Effector memory CD8-positive, alpha-beta T cell (primary cell): ENCODE data around the gene DNAJC13.

Source experiments
- ATAC-seq: fragments of 150-1000 bp; cut with Tn5 transposase; replicated peaks from 2 replicates; pipeline ENCODE4 v1.10.0; 2021; ENCODE audit warnings: mild to moderate bottlenecking, moderate library complexity
- DNase-seq, 3 experiments: peaks; one replicate each; pipeline ENCODE4 v3.0.0; 2021
- H3K27ac Mint-ChIP-seq, 2 donors: one replicate each; pipeline ENCODE4 v1.8.0; 2022; ENCODE audit warnings: mild to moderate bottlenecking in 2 of 2, mixed read lengths in 2 of 2, moderate library complexity in 2 of 2
- H3K27me3 Mint-ChIP-seq, 2 donors: one replicate each; pipeline ENCODE4 v1.8.0; 2022; ENCODE audit warnings: mixed read lengths in 2 of 2
- H3K36me3 Mint-ChIP-seq: one replicate; pipeline ENCODE4 v1.8.0; 2022; ENCODE audit warnings: mild to moderate bottlenecking, moderate library complexity, mixed read lengths; ENCODE audit not compliant: insufficient read depth
- H3K4me1 Mint-ChIP-seq, 2 donors: one replicate each; pipeline ENCODE4 v1.8.0; 2022; ENCODE audit warnings: low read depth in 2 of 2, mixed read lengths in 2 of 2
- H3K4me3 Mint-ChIP-seq, 2 donors: one replicate each; pipeline ENCODE4 v1.8.0; 2022; ENCODE audit warnings: mild to moderate bottlenecking in 2 of 2, mixed read lengths in 2 of 2, moderate library complexity in 2 of 2
- H3K9me3 Mint-ChIP-seq, 2 donors: one replicate each; pipeline ENCODE4 v1.8.0; 2022; ENCODE audit warnings: mixed read lengths in 2 of 2

DNAJC13 gene

GRCh38 chr3:132456571-132456970 is 39.3 kb downstream of the DNAJC13 start:
- H3K9me3 Mint-ChIP-seq = no peaks in the 10 kb centered on the region
- H3K4me3 Mint-ChIP-seq = no peak overlapping the region
- peaks cover 79% of the 10 kb centered on the region for H3K36me3 Mint-ChIP-seq

GRCh38 chr3:132457286-132457685 is 40.0 kb downstream of the DNAJC13 start:
- Mint-ChIP-seq H3K27ac (no peak overlapping the region), H3K4me3 (no peak overlapping the region), H3K9me3 (no peaks in the 10 kb centered on the region), H3K4me1 (no peaks in the 10 kb centered on the region), H3K27me3 (no peaks in the 10 kb centered on the region), H3K36me3 (peaks cover 79% of the 10 kb centered on the region)
- ATAC-seq (no peak), DNase-seq (no peak)

More at GRCh38 chr3:132456571-132456970, 39.3 kb downstream of the DNAJC13 start:
- Mint-ChIP-seq H3K27me3 (no peaks in the 10 kb centered on the region), H3K27ac (no peak overlapping the region), H3K4me1 (no peaks in the 10 kb centered on the region)
- ATAC-seq (no peak), DNase-seq (no peak)

GRCh38 chr3:132459551-132459950 is 42.2 kb downstream of the DNAJC13 start:
- Mint-ChIP-seq H3K27ac (peak overlapping the region in 1 of 2 donors; percentile 55), H3K27me3 (no peaks in the 10 kb centered on the region), H3K4me3 (no peak overlapping the region), H3K4me1 (no peaks in the 10 kb centered on the region), H3K9me3 (no peaks in the 10 kb centered on the region), H3K36me3 (peaks cover 56% of the 10 kb centered on the region)
- ATAC-seq = no peak
- DNase-seq = no peak

GRCh38 chr3:132461544-132461943 is 44.2 kb downstream of the DNAJC13 start:
- no peak overlapping the region for H3K27ac Mint-ChIP-seq
- no peaks in the 10 kb centered on the region for H3K4me1 Mint-ChIP-seq

GRCh38 chr3:132464066-132464465 is 46.8 kb downstream of the DNAJC13 start:
- H3K9me3 Mint-ChIP-seq = no peaks in the 10 kb centered on the region
- no peak overlapping the region for H3K4me3 Mint-ChIP-seq
- no peaks in the 10 kb centered on the region for H3K4me1 Mint-ChIP-seq
- no peaks in the 10 kb centered on the region for H3K27me3 Mint-ChIP-seq
- DNase-seq (no peak), ATAC-seq (no peak)
- peaks cover 49% of the 10 kb centered on the region for H3K36me3 Mint-ChIP-seq
- no peak overlapping the region for H3K27ac Mint-ChIP-seq

More at GRCh38 chr3:132461544-132461943, 44.2 kb downstream of the DNAJC13 start:
- DNase-seq (no peak), ATAC-seq (no peak)
- no peak overlapping the region for H3K4me3 Mint-ChIP-seq
- no peaks in the 10 kb centered on the region for H3K27me3 Mint-ChIP-seq
- H3K9me3 Mint-ChIP-seq = no peaks in the 10 kb centered on the region
- peaks cover 49% of the 10 kb centered on the region for H3K36me3 Mint-ChIP-seq

- Mint-ChIP-seq H3K27ac (no peak overlapping the region), H3K36me3 (peaks cover 31% of the 10 kb centered on the region), H3K9me3 (no peaks in the 10 kb centered on the region), H3K27me3 (no peaks in the 10 kb centered on the region), H3K4me3 (no peak overlapping the region), H3K4me1 (no peaks in the 10 kb centered on the region)
- DNase-seq (no peak), ATAC-seq (no peak)
Measured at GRCh38 chr3:132469326-132469725, 52.0 kb downstream of the DNAJC13 start.

GRCh38 chr3:132486099-132486498 is 68.8 kb downstream of the DNAJC13 start:
- H3K27ac Mint-ChIP-seq = no peak overlapping the region
- H3K4me3 Mint-ChIP-seq = no peak overlapping the region
- ATAC-seq = no peak
- no peaks in the 10 kb centered on the region for H3K4me1 Mint-ChIP-seq
- no peak for DNase-seq
- H3K36me3 Mint-ChIP-seq = peaks cover 58% of the 10 kb centered on the region
- no peaks in the 10 kb centered on the region for H3K9me3 Mint-ChIP-seq
- no peaks in the 10 kb centered on the region for H3K27me3 Mint-ChIP-seq

- no peaks in the 10 kb centered on the region for H3K27me3 Mint-ChIP-seq
- no peak overlapping the region for H3K4me3 Mint-ChIP-seq
- no peaks in the 10 kb centered on the region for H3K4me1 Mint-ChIP-seq
- ATAC-seq = no peak
- no peak for DNase-seq
- H3K36me3 Mint-ChIP-seq = peaks cover 37% of the 10 kb centered on the region
- no peak overlapping the region for H3K27ac Mint-ChIP-seq
- no peaks in the 10 kb centered on the region for H3K9me3 Mint-ChIP-seq
Measured at GRCh38 chr3:132488151-132488550, 70.8 kb downstream of the DNAJC13 start.

- Mint-ChIP-seq H3K36me3 (peaks cover 78% of the 10 kb centered on the region), H3K27me3 (no peaks in the 10 kb centered on the region), H3K27ac (no peak overlapping the region), H3K4me3 (no peak overlapping the region), H3K4me1 (no peaks in the 10 kb centered on the region), H3K9me3 (no peaks in the 10 kb centered on the region)
- DNase-seq (no peak), ATAC-seq (no peak)
Measured at GRCh38 chr3:132499071-132499470, 81.8 kb downstream of the DNAJC13 start.

- H3K4me1 Mint-ChIP-seq = no peaks in the 10 kb centered on the region
- no peak overlapping the region for H3K4me3 Mint-ChIP-seq
- no peaks in the 10 kb centered on the region for H3K27me3 Mint-ChIP-seq
- no peak overlapping the region for H3K27ac Mint-ChIP-seq
- H3K36me3 Mint-ChIP-seq = peaks cover 76% of the 10 kb centered on the region
- no peak for DNase-seq
- ATAC-seq = no peak
- H3K9me3 Mint-ChIP-seq = no peaks in the 10 kb centered on the region
Measured at GRCh38 chr3:132503559-132503958, 86.3 kb downstream of the DNAJC13 start.

GRCh38 chr3:132504375-132504933 is 87.2 kb downstream of the DNAJC13 start:
- H3K27me3 Mint-ChIP-seq = no peaks in the 10 kb centered on the region

GRCh38 chr3:132507657-132508056 is 90.4 kb downstream of the DNAJC13 start:
- Mint-ChIP-seq H3K4me1 (no peaks in the 10 kb centered on the region), H3K4me3 (no peak overlapping the region), H3K27me3 (no peaks in the 10 kb centered on the region), H3K27ac (no peak overlapping the region), H3K9me3 (no peaks in the 10 kb centered on the region), H3K36me3 (peaks cover 65% of the 10 kb centered on the region)
- ATAC-seq (no peak), DNase-seq (no peak)

More at GRCh38 chr3:132504375-132504933, 87.2 kb downstream of the DNAJC13 start:
- DNase-seq (no peak), ATAC-seq (no peak)
- H3K27ac Mint-ChIP-seq = no peak overlapping the region
- no peaks in the 10 kb centered on the region for H3K4me1 Mint-ChIP-seq
- no peaks in the 10 kb centered on the region for H3K9me3 Mint-ChIP-seq
- peaks cover 76% of the 10 kb centered on the region for H3K36me3 Mint-ChIP-seq
- no peak overlapping the region for H3K4me3 Mint-ChIP-seq

- DNase-seq = no peak
- H3K4me1 Mint-ChIP-seq = no peaks in the 10 kb centered on the region
Measured at GRCh38 chr3:132509096-132509495, 91.8 kb downstream of the DNAJC13 start.

GRCh38 chr3:132509506-132509905 is 92.2 kb downstream of the DNAJC13 start:
- Mint-ChIP-seq H3K27ac (no peak overlapping the region), H3K36me3 (peaks cover 66% of the 10 kb centered on the region), H3K4me1 (no peaks in the 10 kb centered on the region), H3K9me3 (no peaks in the 10 kb centered on the region), H3K4me3 (no peak overlapping the region), H3K27me3 (no peaks in the 10 kb centered on the region)
- ATAC-seq (no peak), DNase-seq (no peak)

More at GRCh38 chr3:132509096-132509495, 91.8 kb downstream of the DNAJC13 start:
- no peaks in the 10 kb centered on the region for H3K27me3 Mint-ChIP-seq
- peak overlapping the region in 1 of 2 donors; percentile 25 for H3K27ac Mint-ChIP-seq
- H3K36me3 Mint-ChIP-seq = peaks cover 66% of the 10 kb centered on the region
- no peak for ATAC-seq
- H3K4me3 Mint-ChIP-seq = no peak overlapping the region
- no peaks in the 10 kb centered on the region for H3K9me3 Mint-ChIP-seq
